Ascending aorta (tissue), 2 donors: ENCODE measurements around the gene PTH2R. TPM values are rescaled to one million over a fixed set of nuclear protein-coding genes. Genes with fewer than 3 reads are reported as not detected.
"Not testable (repeated sequence)": the region's sequence is repeated elsewhere in the genome, so short reads cannot be mapped to it uniquely, and the experiment has no call there.

Experiments
- DNase-seq, 2 donors: peaks; one replicate each; pipeline ENCODE4 v3.0.0-alpha.2; 2019; ENCODE audit warnings: low spot score in 2 of 2
- H3K27ac ChIP-seq, 2 donors: fragments of 200-600 bp; sonication (generic); one replicate each; pipeline ENCODE4 v1.5.1; 2016 to 2017; ENCODE audit warnings: mild to moderate bottlenecking in 1 of 2
- H3K27me3 ChIP-seq: fragments of 200-600 bp; sonication (generic); one replicate; pipeline ENCODE4 v1.5.1; 2017
- H3K36me3 ChIP-seq, 2 donors: fragments of 200-600 bp; sonication (generic); one replicate each; pipeline ENCODE4 v1.5.1; 2016
- H3K4me1 ChIP-seq, 2 donors: fragments of 200-600 bp; sonication (generic); one replicate each; pipeline ENCODE4 v1.5.1; 2016 to 2017; ENCODE audit warnings: mild to moderate bottlenecking in 1 of 2
- H3K4me3 ChIP-seq, 2 donors: fragments of 200-600 bp; sonication (generic); one replicate each; pipeline ENCODE4 v1.5.1; 2016 to 2017; ENCODE audit warnings: mild to moderate bottlenecking in 1 of 2
- H3K9me3 ChIP-seq, 2 donors: fragments of 200-600 bp; sonication (generic); one replicate each; pipeline ENCODE4 v1.5.1; 2016
- CTCF ChIP-seq, 3 experiments: fragments of 200-600 bp in 2 of 3; fragments of 450-650 bp in 1 of 3; sonication (generic) in 2 of 3; IDR thresholded peaks; one replicate each; pipeline ENCODE4 v1.5.1; 2016 to 2019; ENCODE audit warnings: antibody characterized with exemption in 3 of 3, mild to moderate bottlenecking in 1 of 3, moderate library complexity in 1 of 3
- intact Hi-C: fragments of 100-400 bp; cut with DNase I; formaldehyde crosslinking; loops from one replicate; pipeline ENCODE4 v1.15.1; 2023
- total RNA-seq: library from RNA; depleted of rRNA; stranded (reverse); fragments of >200 nt; gene quantifications from one replicate; pipeline ENCODE4 v1.1.0, GENCODE V29; 2016

Gene PTH2R
- total RNA-seq, 1 donor from 2014 or later = not detected

GRCh38 chr2:208384637-208385036 lies 22.0 kb upstream of the PTH2R start:
- DNase-seq = no peak

GRCh38 chr2:208386541-208386940 lies 20.1 kb upstream of the PTH2R start:
- Histone ChIP-seq H3K27me3 (no peaks in the 10 kb centered on the region), H3K4me1 (no peaks in the 10 kb centered on the region), H3K9me3 (no peaks in the 10 kb centered on the region), H3K4me3 (no peak overlapping the region), H3K36me3 (no peaks in the 10 kb centered on the region), H3K27ac (no peak overlapping the region)
- intact Hi-C loops = no loop called here
- TF ChIP-seq CTCF (IDR thresholded peaks at IDR 0.05) = no peak
- no peak for DNase-seq

More at GRCh38 chr2:208384637-208385036, 22.0 kb upstream of the PTH2R start:
- no peak overlapping the region for H3K4me3 ChIP-seq
- no peaks in the 10 kb centered on the region for H3K9me3 ChIP-seq
- H3K27me3 ChIP-seq = no peaks in the 10 kb centered on the region
- intact Hi-C loops = no loop called here
- no peak for TF ChIP-seq CTCF (IDR thresholded peaks at IDR 0.05)
- H3K27ac ChIP-seq = no peak overlapping the region
- H3K4me1 ChIP-seq = no peaks in the 10 kb centered on the region
- no peaks in the 10 kb centered on the region for H3K36me3 ChIP-seq

- Histone ChIP-seq H3K9me3 (peaks cover 8 to 13% of the 10 kb centered on the region in 2 donors), H3K27me3 (no peaks in the 10 kb centered on the region), H3K4me1 (no peaks in the 10 kb centered on the region), H3K4me3 (no peak overlapping the region), H3K27ac (no peak overlapping the region), H3K36me3 (no peaks in the 10 kb centered on the region)
- intact Hi-C loops = no loop called here
- DNase-seq = no peak
- no peak for TF ChIP-seq CTCF (IDR thresholded peaks at IDR 0.05)
Observed at GRCh38 chr2:208389940-208390339, 16.7 kb upstream of the PTH2R start.

- intact Hi-C loops = no loop called here
- H3K27me3 ChIP-seq = no peaks in the 10 kb centered on the region
- no peak overlapping the region for H3K27ac ChIP-seq
- DNase-seq = no peak
- peaks cover 9 to 13% of the 10 kb centered on the region in 2 donors for H3K9me3 ChIP-seq
- no peak overlapping the region for H3K4me3 ChIP-seq
- H3K4me1 ChIP-seq = no peaks in the 10 kb centered on the region
- TF ChIP-seq CTCF (IDR thresholded peaks at IDR 0.05) = no peak
- H3K36me3 ChIP-seq = no peaks in the 10 kb centered on the region
Observed at GRCh38 chr2:208392300-208392699, 14.3 kb upstream of the PTH2R start.

- H3K4me3 ChIP-seq, H3K4me1 ChIP-seq, H3K36me3 ChIP-seq, H3K27ac ChIP-seq, DNase-seq, H3K27me3 ChIP-seq, intact Hi-C loops: not testable (repeated sequence)
- H3K9me3 ChIP-seq = peaks cover 9 to 13% of the 10 kb centered on the region in 2 donors
Observed at GRCh38 chr2:208396796-208397195, 9.8 kb upstream of the PTH2R start.

- Histone ChIP-seq H3K4me3 (no peak overlapping the region), H3K9me3 (peaks cover 7 to 8% of the 10 kb centered on the region in 2 donors), H3K4me1 (no peaks in the 10 kb centered on the region), H3K36me3 (no peaks in the 10 kb centered on the region), H3K27me3 (no peaks in the 10 kb centered on the region), H3K27ac (no peak overlapping the region)
- TF ChIP-seq CTCF (IDR thresholded peaks at IDR 0.05) = no peak
- DNase-seq = no peak
- intact Hi-C loops = no loop called here
Observed at GRCh38 chr2:208399201-208399600, 7.4 kb upstream of the PTH2R start.
